ENCODE data around the gene NKAIN4. TPM values are rescaled to one million over a fixed set of nuclear protein-coding genes. Genes with fewer than 3 reads are reported as not detected.

The NKAIN4 gene
- total RNA-seq, 1 donor from 2014 or later: not detected

- Histone ChIP-seq H3K4me1 (peaks cover 17% of the 10 kb centered on the region), H3K36me3 (peaks cover 76% of the 10 kb centered on the region), H3K4me3 (no peak overlapping the region), H3K9me3 (replicated peaks) (no peaks in the 10 kb centered on the region), H3K27ac (replicated peaks) (no peak overlapping the region), H3K27me3 (ENCODE audit: low read depth) (no peaks in the 10 kb centered on the region)
- no peak for TF ChIP-seq CTCF (IDR thresholded peaks at IDR 0.05; ENCODE audit: borderline replicate concordance)
- no peak for DNase-seq
- intact Hi-C loops (cut with micrococcal nuclease): no loop called here
Observed at GRCh38 chr20:63280929-63281545, 26.8 kb upstream of the NKAIN4 start.

- H3K4me1 ChIP-seq: peaks cover 17% of the 10 kb centered on the region
- TF ChIP-seq CTCF (IDR thresholded peaks at IDR 0.05; ENCODE audit: borderline replicate concordance): no peak
- no peak overlapping the region for H3K4me3 ChIP-seq
- no peak for DNase-seq
- no peaks in the 10 kb centered on the region for H3K9me3 ChIP-seq (replicated peaks)
- peaks cover 73% of the 10 kb centered on the region for H3K36me3 ChIP-seq
- H3K27ac ChIP-seq (replicated peaks): no peak overlapping the region
- intact Hi-C loops (cut with micrococcal nuclease): no loop called here
- no peaks in the 10 kb centered on the region for H3K27me3 ChIP-seq (ENCODE audit: low read depth)
Observed at GRCh38 chr20:63280371-63280770, 26.1 kb upstream of the NKAIN4 start.

DNA sequence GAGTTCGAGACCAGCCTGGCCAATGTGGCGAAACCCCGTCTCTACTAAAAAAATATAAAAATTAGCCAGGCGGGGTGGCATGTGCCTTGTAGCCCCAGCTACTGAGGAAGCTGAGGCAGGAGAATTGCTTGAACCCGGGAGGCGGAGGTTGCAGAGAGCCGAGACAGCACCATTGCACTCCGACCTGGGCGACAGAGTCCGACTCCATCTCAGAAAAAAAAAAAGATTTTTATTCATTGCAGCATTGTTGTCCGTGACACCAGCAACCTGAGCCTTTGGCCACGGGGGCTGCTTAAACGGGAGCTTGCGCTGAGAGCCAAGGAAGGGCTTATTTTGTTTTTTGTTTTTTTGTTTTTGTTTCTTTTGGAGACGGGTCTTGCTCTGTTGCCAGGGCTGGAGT is 25.7 kb upstream of the NKAIN4 start:
- Histone ChIP-seq H3K4me1 (peaks cover 20% of the 10 kb centered on the region), H3K9me3 (replicated peaks) (no peaks in the 10 kb centered on the region), H3K27me3 (ENCODE audit: low read depth) (no peaks in the 10 kb centered on the region), H3K36me3 (peaks cover 73% of the 10 kb centered on the region), H3K4me3 (no peak overlapping the region), H3K27ac (replicated peaks) (no peak overlapping the region)
- intact Hi-C loops (cut with micrococcal nuclease): no loop called here
- DNase-seq: no peak
- TF ChIP-seq CTCF (IDR thresholded peaks at IDR 0.05; ENCODE audit: borderline replicate concordance): no peak

DNA sequence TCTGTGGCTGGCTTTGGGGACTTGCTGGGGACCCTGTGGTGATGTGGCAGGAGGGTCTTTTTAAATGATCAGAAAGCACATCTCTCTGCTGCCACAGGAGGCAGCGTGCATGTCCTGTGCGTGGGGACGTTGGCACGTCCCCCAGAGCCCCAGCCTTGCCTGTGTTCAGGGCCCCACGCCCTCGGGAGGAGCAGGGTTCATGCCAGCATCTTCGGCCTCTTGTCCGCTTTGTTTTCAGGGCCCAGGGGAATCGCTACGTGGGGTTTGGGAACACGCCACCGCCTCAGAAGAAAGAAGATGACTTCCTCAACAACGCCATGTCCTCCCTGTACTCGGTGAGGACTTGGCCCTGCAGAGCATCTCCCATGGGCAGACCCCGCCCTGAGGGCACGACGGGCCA is 24.4 kb upstream of the NKAIN4 start:
- no peak overlapping the region for H3K27ac ChIP-seq (replicated peaks)
- DNase-seq: no peak
- no peaks in the 10 kb centered on the region for H3K27me3 ChIP-seq (ENCODE audit: low read depth)
- intact Hi-C loops (cut with micrococcal nuclease): no loop called here
- no peak overlapping the region for H3K4me3 ChIP-seq
- peaks cover 68% of the 10 kb centered on the region for H3K36me3 ChIP-seq
- peaks cover 33% of the 10 kb centered on the region for H3K4me1 ChIP-seq
- no peaks in the 10 kb centered on the region for H3K9me3 ChIP-seq (replicated peaks)
- no peak for TF ChIP-seq CTCF (IDR thresholded peaks at IDR 0.05; ENCODE audit: borderline replicate concordance)

GRCh38 chr20:63277466-63278272 is 23.4 kb upstream of the NKAIN4 start:
- intact Hi-C loops (cut with micrococcal nuclease): no loop called here
- Histone ChIP-seq H3K9me3 (replicated peaks) (no peaks in the 10 kb centered on the region), H3K36me3 (peaks cover 61% of the 10 kb centered on the region), H3K27me3 (ENCODE audit: low read depth) (no peaks in the 10 kb centered on the region), H3K4me1 (peaks cover 42% of the 10 kb centered on the region), H3K4me3 (no peak overlapping the region), H3K27ac (replicated peaks) (no peak overlapping the region)
- no peak for DNase-seq
- no peak for TF ChIP-seq CTCF (IDR thresholded peaks at IDR 0.05; ENCODE audit: borderline replicate concordance)
